Measurements from ENCODE around the gene COPZ2.

The COPZ2 gene

DNA sequence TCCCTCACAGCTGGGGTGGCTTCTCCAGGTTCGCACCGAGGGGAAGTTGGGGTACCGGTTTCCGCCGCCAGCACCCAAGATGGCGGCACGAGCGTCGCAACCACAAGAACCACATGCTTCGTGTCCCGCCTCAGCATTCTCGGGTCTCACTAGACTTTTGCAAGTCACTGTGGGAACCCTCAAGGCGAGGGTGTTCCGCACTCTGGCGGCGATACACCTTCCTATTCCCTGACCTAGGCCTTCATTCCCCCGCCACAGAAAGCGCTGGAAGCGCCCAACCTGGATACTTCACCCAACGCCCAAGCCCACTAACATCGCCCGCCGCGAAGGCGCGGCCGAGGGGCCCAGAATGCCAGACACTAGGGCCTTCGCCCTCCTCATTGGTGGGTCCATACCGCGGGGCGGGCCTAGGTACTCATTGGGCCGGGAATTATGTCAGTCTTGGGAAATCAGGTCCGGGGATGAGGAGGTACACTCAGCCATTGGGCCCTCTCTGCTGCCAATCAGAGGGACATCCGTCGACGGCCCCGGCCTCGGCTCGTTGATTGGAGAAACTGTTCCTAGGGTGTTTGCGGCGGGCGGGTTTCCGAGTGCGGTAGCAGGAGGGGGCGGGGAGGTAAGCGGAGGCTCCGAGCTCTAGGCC is 10.3 kb upstream of the COPZ2 start, which contains the start of gene NFE2L1:
NFE2L1 (plus strand) TSS at position 619 of the 643 bp plus-strand sequence. CDS start 2,760 bp downstream, outside the sequence.
- peak within 1 kb of the TSS; percentile 62 for H2AFZ ChIP-seq (ENCODE audit: low read depth)
- no peaks in the 10 kb centered on the region for H4K20me1 ChIP-seq (ENCODE audit: insufficient read depth)
- H3K4me3 ChIP-seq (IDR thresholded peaks at IDR 0.05; ENCODE audit: insufficient read depth, low read depth, low read length): no peak within 1 kb of the TSS
- H3K4me1 ChIP-seq (ENCODE audit: low read depth, poor library complexity, severe bottlenecking): peaks cover 45% of the 10 kb centered on the region
- TF ChIP-seq, protein P1, sequence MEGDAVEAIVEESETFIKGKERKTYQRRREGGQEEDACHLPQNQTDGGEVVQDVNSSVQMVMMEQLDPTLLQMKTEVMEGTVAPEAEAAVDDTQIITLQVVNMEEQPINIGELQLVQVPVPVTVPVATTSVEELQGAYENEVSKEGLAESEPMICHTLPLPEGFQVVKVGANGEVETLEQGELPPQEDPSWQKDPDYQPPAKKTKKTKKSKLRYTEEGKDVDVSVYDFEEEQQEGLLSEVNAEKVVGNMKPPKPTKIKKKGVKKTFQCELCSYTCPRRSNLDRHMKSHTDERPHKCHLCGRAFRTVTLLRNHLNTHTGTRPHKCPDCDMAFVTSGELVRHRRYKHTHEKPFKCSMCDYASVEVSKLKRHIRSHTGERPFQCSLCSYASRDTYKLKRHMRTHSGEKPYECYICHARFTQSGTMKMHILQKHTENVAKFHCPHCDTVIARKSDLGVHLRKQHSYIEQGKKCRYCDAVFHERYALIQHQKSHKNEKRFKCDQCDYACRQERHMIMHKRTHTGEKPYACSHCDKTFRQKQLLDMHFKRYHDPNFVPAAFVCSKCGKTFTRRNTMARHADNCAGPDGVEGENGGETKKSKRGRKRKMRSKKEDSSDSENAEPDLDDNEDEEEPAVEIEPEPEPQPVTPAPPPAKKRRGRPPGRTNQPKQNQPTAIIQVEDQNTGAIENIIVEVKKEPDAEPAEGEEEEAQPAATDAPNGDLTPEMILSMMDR (conservative IDR thresholded peaks at IDR 0.05; ENCODE audit: low read depth, low read length): no peak
- peaks cover 60% of the 10 kb centered on the region for H3K79me2 ChIP-seq (ENCODE audit: insufficient read depth, low read depth)
- peak within 1 kb of the TSS; percentile 80 for H3K4me2 ChIP-seq
- H3K9ac ChIP-seq: peak within 1 kb of the TSS; percentile 91
- peak within 1 kb of the TSS; percentile 94 for H3K27ac ChIP-seq
- H3K36me3 ChIP-seq (ENCODE audit: insufficient read depth): no peaks in the 10 kb centered on the region; the same call in 1 of the 2 replicates
- no peaks in the 10 kb centered on the region for H3K27me3 ChIP-seq (ENCODE audit: insufficient read depth, low read depth)

- TF ChIP-seq, protein P1 (conservative IDR thresholded peaks at IDR 0.05; ENCODE audit: low read depth, low read length): no peak
- Histone ChIP-seq H3K27me3 (ENCODE audit: insufficient read depth, low read depth) (no peaks in the 10 kb centered on the region), H3K4me2 (peak overlapping the region; percentile 73), H3K79me2 (ENCODE audit: insufficient read depth, low read depth) (peaks cover 53% of the 10 kb centered on the region), H3K4me1 (ENCODE audit: low read depth, poor library complexity, severe bottlenecking) (peaks cover 38% of the 10 kb centered on the region), H4K20me1 (ENCODE audit: insufficient read depth) (no peaks in the 10 kb centered on the region), H3K9ac (peak overlapping the region; percentile 91), H3K4me3 (IDR thresholded peaks at IDR 0.05; ENCODE audit: insufficient read depth, low read depth, low read length) (no peak overlapping the region), H3K27ac (peak overlapping the region; percentile 94), H3K36me3 (ENCODE audit: insufficient read depth) (no peaks in the 10 kb centered on the region; the same call in 1 of the 2 replicates), H2AFZ (ENCODE audit: low read depth) (peak overlapping the region; percentile 62)
Observed at GRCh38 chr17:48047113-48047740, 9.6 kb upstream of the COPZ2 start.

DNA sequence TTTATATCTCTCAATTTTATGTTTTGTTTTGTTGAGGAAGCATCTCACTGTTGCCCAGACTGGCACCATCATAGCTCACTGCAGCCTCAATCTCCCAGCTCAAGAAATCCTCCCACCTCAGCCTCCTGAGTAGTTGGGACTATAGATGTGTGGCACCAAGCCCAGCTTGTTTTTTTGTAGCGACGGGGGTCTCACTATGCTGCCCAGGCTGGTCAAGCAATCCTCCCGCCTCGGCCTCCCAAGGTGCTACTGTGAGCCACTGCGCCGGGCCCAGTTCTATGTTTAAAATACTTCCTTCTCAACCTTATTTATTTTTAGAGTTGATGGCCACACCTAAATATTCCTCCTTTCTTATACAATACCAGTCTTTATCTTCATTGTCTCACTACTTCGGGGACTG is 8.7 kb upstream of the COPZ2 start:
- Histone ChIP-seq H3K4me3 (IDR thresholded peaks at IDR 0.05; ENCODE audit: insufficient read depth, low read depth, low read length) (no peak overlapping the region), H4K20me1 (ENCODE audit: insufficient read depth) (no peaks in the 10 kb centered on the region), H3K27ac (peak overlapping the region; percentile 94; the same call in 1 of the 2 replicates), H3K4me1 (ENCODE audit: low read depth, poor library complexity, severe bottlenecking) (peaks cover 29% of the 10 kb centered on the region), H3K36me3 (ENCODE audit: insufficient read depth) (no peaks in the 10 kb centered on the region; the same call in 1 of the 2 replicates), H3K27me3 (ENCODE audit: insufficient read depth, low read depth) (no peaks in the 10 kb centered on the region), H3K79me2 (ENCODE audit: insufficient read depth, low read depth) (peaks cover 44% of the 10 kb centered on the region), H2AFZ (ENCODE audit: low read depth) (no peak overlapping the region), H3K4me2 (peak overlapping the region; percentile 73), H3K9ac (no peak overlapping the region; the same call in 1 of the 2 replicates)
- TF ChIP-seq, protein P1 (conservative IDR thresholded peaks at IDR 0.05; ENCODE audit: low read depth, low read length): no peak

- H3K27me3 ChIP-seq (ENCODE audit: insufficient read depth, low read depth): no peaks in the 10 kb centered on the region
- peaks cover 21% of the 10 kb centered on the region for H3K4me1 ChIP-seq (ENCODE audit: low read depth, poor library complexity, severe bottlenecking)
- no peak overlapping the region for H3K9ac ChIP-seq
- TF ChIP-seq, protein P1 (conservative IDR thresholded peaks at IDR 0.05; ENCODE audit: low read depth, low read length): no peak
- no peaks in the 10 kb centered on the region; the same call in 1 of the 2 replicates for H3K36me3 ChIP-seq (ENCODE audit: insufficient read depth)
- H3K27ac ChIP-seq: no peak overlapping the region
- no peak overlapping the region for H3K4me3 ChIP-seq (IDR thresholded peaks at IDR 0.05; ENCODE audit: insufficient read depth, low read depth, low read length)
- H3K79me2 ChIP-seq (ENCODE audit: insufficient read depth, low read depth): peaks cover 36% of the 10 kb centered on the region
- peak overlapping the region; percentile 73; the same call in 1 of the 2 replicates for H3K4me2 ChIP-seq
- H2AFZ ChIP-seq (ENCODE audit: low read depth): no peak overlapping the region
- H4K20me1 ChIP-seq (ENCODE audit: insufficient read depth): no peaks in the 10 kb centered on the region
Observed at GRCh38 chr17:48045316-48046001, 7.9 kb upstream of the COPZ2 start.

All from KMS-11 (cell line).